SK-N-SH (cell line): ENCODE measurements around the gene C20orf144.

ENCODE experiments used
- EZH2phosphoT487 ChIP-seq: fragments of 200-600 bp; sonication (generic); IDR thresholded peaks from 2 replicates; pipeline ENCODE4 v1.6.1; 2017; ENCODE audit warnings: low read depth, mixed run types, mild to moderate bottlenecking, antibody characterized with exemption, moderate library complexity, borderline replicate concordance
- NFIC ChIP-seq: IDR thresholded peaks from 2 replicates; pipeline ENCODE4 v1.4.0; 2012; ENCODE audit warnings: borderline replicate concordance
- POLR2AphosphoS5 ChIP-seq: IDR thresholded peaks from 2 replicates; pipeline ENCODE4 v1.6.1; 2012; ENCODE audit warnings: low read depth, low read length
- RFX5 ChIP-seq: IDR thresholded peaks from 2 replicates; pipeline ENCODE4 v1.6.1; 2012; ENCODE audit warnings: mild to moderate bottlenecking, improper control_type of control experiment, low read length
- TF ChIP-seq, protein P1 (sequence below): fragments of 200-600 bp; sonication (generic); IDR thresholded peaks from 2 replicates; pipeline ENCODE4 v1.6.1; 2017; ENCODE audit warnings: antibody characterized with exemption, mild to moderate bottlenecking, moderate library complexity
- TF ChIP-seq, protein P2 (sequence below): IDR thresholded peaks from 2 replicates; pipeline ENCODE4 v1.4.0; 2012; ENCODE audit warnings: low read depth

DNA sequence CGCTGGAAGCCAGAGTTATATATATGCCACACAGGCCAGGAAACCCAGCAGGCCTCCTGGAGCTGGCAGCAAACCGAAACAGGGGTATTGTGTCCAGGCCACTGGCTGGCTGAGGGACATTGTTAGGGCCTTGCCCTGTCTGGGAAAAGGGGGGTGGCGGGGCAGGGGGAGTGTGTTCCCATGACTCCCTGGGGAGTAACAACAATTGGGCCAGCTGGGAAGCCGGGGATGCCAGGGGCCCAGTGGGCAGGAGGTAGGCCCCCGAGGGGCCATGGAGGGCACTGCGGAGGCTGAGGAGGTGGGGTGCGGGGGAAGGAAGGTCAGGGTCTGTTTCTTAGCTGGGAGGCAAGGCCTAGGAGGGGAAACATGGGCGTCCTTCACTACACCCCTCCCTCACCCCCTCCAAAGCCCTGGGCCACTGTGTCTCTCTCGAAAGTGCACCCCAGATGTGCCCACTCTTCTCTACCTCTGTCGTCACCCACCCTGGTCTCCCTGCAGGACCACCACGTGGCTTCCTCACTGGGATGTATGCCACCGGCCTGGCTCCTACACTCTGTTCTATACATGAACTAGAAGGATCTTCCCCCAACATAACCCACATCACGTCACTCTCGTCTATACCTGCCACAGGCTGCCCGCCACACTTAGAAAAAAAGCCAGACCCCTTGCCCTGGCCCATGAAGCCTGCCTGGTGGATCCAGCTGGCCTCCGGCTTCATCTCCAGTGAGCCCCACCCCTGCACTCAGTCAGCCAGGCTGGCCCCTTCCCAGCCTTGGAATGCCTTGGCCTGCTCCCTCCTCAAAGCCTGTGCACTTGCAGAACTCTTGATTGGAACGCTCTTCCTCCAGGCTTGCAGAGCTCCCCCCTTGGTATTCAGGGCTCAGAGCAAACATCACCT, 31.9 kb downstream of the C20orf144 start:
- TF ChIP-seq, protein P1, sequence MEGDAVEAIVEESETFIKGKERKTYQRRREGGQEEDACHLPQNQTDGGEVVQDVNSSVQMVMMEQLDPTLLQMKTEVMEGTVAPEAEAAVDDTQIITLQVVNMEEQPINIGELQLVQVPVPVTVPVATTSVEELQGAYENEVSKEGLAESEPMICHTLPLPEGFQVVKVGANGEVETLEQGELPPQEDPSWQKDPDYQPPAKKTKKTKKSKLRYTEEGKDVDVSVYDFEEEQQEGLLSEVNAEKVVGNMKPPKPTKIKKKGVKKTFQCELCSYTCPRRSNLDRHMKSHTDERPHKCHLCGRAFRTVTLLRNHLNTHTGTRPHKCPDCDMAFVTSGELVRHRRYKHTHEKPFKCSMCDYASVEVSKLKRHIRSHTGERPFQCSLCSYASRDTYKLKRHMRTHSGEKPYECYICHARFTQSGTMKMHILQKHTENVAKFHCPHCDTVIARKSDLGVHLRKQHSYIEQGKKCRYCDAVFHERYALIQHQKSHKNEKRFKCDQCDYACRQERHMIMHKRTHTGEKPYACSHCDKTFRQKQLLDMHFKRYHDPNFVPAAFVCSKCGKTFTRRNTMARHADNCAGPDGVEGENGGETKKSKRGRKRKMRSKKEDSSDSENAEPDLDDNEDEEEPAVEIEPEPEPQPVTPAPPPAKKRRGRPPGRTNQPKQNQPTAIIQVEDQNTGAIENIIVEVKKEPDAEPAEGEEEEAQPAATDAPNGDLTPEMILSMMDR = no peak
- TF ChIP-seq, protein P2, sequence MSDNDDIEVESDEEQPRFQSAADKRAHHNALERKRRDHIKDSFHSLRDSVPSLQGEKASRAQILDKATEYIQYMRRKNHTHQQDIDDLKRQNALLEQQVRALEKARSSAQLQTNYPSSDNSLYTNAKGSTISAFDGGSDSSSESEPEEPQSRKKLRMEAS = no peak
- TF ChIP-seq POLR2AphosphoS5 (no peak), NFIC (no peak), RFX5 (no peak), EZH2phosphoT487 (no peak)
